GM19193 (cell line): ENCODE results near the gene SND1.

Experiments
- POLR2A ChIP-seq: IDR thresholded peaks from 4 replicates; pipeline ENCODE4 v1.6.1; 2011; ENCODE audit not compliant: insufficient read depth, insufficient read length; ENCODE audit errors: extremely low read depth

SND1 gene

DNA sequence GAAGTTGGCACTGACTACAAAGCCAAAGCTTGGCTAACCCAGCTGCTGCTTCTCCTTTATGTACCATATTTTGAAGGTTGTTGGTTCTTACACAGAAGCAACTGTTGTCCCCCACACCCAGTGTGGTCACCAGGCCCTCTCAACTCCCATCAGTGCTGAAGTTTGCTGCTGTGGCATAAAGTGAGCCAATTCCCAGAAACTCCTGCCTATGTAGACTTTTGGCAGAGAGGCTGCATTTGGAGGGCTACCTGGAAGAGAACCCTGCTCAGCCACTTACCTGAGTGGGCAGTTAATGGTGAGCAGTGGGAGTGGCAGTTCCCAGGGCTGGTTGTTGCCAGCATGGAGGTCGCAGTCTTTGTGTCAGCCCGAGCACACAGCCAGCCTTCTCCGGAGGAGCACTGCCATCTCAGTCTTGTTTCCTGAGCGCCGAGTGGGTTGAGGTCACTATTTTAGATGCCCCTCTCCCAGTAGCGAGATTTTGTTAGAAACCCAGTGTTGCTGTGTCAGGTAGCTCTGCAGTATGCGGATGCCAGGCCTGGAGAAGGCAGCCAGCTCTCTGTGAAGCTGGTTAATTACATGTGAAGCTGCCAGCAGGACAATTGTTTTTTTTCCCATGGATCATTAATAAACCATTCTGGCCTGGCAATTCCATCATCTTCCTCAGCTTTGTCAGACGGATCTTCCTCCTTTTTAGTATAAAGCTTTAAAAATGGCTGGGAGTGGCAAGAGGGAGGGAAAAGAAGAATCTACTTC lies 354.7 kb downstream of the SND1 start:
- TF ChIP-seq POLR2A, result no peak

DNA sequence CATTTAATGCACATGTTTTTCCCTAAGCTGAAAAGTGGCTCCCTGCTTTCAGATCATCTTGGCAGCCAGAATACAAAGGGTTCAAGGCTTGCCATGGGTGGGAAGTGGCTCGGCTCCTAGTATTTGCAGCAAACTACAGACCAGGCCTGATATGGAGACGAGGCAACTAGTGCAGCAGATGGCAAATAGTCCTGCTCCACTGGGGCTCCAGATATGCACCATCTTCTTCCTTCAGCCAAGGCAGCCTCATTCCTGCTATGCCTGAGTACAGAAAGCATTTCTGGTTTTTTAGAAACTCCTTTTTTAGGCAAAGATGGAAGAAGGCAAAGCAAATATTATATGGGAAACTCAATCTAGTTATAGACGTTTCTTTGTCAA lies 355.3 kb downstream of the SND1 start:
- TF ChIP-seq POLR2A, result no peak

- no peak for TF ChIP-seq POLR2A
Observed at GRCh38 chr7:128008141-128008540, 356.1 kb downstream of the SND1 start.

DNA sequence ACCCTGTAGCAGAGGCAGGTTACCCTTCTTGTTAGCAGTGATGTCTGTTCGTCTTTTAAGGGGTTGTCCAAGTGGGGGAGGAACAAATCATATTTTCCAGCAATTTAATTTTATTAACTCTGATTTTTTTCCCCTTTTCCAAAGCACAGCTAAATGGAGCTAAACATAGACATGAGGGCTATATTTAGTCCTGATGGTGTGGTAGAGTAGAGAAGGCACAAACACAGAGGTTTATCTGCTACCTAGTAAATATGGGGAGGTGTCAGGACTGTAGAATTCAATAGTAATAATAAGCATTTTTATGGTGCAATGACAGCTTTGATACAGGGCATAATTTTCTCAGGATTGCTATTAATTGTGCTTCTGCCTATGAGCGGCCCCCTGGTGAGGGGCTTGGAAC lies 356.8 kb downstream of the SND1 start:
- no peak for TF ChIP-seq POLR2A

DNA sequence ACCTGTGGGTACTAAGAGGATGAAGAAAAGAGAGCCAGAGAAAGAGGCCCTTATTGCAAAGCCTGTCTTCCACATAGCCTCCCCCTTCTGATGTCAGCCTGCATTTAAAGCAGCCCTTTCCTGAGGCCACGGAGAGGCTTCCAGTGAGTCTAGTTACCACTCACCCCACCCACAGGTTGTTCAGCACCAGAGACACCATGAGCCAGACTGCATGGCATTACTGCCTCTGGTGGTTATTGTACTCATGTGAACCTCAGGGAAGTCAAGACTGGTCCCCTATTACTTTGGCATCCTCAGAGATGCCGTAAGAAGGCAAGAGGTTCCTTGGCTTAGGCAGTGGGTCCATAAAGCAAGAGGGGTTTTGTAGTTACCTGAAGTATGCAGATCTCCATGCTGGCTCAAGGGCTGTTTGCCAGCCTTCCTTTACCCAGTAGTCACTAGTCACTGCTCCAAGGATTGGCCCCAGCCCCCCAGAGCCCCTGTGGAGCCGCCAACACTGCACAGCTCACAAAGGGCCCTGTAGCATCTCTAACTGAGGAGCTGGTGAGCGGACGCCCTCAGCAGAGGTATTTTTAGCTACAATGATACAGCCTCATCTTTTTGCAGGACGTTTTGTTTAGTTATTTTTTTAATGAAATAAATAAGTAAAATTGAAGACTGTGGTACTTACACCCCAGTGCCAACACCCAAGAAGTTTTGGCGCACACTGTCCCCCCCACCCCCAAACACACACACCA lies 358.6 kb downstream of the SND1 start:
- no peak for TF ChIP-seq POLR2A

DNA sequence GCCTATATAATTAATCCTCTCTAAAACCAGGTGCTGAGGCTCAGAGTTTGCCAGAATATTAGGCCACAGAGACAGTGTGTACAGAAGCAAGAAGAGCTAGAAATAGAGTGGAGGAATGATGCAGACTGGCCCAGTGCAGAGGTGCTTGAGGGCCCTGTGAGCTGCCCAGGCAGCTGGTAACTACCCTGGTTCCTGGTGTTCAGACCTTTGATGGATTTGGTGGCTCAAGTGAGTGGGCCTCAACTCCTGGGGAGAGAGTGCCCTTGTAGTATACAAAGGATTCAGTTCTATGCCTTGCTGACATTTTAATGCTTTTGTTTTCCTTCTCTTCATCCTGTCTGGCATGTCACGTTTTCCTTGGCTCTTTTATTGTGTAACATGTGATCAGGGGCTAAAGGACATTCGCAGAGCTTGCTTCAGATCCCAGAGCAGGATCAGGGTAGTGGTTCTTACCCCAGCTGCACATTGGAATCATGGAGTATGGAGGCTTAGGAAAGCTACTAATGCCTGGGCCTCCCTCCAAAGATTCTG lies 359.2 kb downstream of the SND1 start:
- no peak for TF ChIP-seq POLR2A

DNA sequence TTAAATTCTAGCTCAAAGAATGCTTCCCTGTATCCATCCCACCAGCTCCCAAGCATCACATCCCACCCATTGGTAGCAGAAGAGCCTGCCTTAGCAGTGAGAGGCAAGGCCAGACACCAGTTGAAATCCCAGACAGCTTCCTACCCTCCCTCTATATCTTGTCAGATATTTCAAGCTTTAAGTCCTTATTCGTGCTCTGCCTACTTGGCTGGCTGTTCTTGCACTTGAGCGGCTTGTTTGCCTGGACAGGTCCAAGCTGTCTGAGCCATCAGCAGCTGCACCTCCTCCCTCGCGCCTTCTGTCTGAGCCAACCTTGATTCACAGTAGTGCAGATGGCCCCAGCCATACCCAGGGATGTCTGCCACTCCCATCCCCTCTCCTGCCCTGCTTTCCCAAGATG lies 362.8 kb downstream of the SND1 start:
- no peak for TF ChIP-seq POLR2A

GRCh38 chr7:128017460-128017859 lies 365.5 kb downstream of the SND1 start:
- no peak for TF ChIP-seq POLR2A

GRCh38 chr7:128017862-128018845 lies 366.2 kb downstream of the SND1 start:
- TF ChIP-seq POLR2A, result no peak

- no peak for TF ChIP-seq POLR2A
Observed at GRCh38 chr7:128019288-128019687, 367.3 kb downstream of the SND1 start.

DNA sequence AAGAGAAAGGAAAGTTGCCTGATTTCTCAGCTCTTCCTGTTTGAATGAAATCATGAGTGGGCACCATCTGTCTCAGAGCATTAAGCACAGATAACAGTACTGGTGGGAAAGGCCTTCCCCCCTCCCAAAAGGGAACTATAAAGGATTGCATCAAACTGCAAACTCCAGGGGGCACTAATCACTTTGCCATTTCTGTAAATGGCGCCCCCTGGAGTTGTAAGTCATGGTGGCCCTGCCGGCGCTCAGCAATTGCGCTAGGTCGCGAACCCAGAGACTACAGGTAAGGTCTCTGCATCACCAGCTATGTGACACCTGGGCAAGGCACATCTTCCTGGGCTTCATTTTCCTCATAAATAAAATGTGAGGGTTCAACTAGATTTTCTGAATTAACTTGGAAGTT lies 368.2 kb downstream of the SND1 start:
- no peak for TF ChIP-seq POLR2A

GRCh38 chr7:128021366-128021765 lies 369.4 kb downstream of the SND1 start:
- no peak for TF ChIP-seq POLR2A

GRCh38 chr7:128022631-128023532 lies 370.9 kb downstream of the SND1 start:
- TF ChIP-seq POLR2A, result no peak

- TF ChIP-seq POLR2A, result no peak
Observed at GRCh38 chr7:128024151-128024550, 372.2 kb downstream of the SND1 start.
